Natural killer cell treated with Interleukin-12 subunit alpha and Interleukin-12 subunit beta and Interleukin-15 and Interleukin-18, amount 100 ng/mL, for 72 hours (primary cell): ENCODE results near the gene DAGLA. TPM values are rescaled to one million over a fixed set of nuclear protein-coding genes. Genes with fewer than 3 reads are reported as not detected.
A peak's percentile ranks its signal among the peaks of the same experiment; 100 is the strongest.

Source experiments
- ATAC-seq, 2 donors: fragments of 150-1000 bp; cut with Tn5 transposase in 1 of 2; sonication (Bioruptor Pico), chemical (Tn5 transposase) in 1 of 2; 2 replicates each; pipeline ENCODE4 v1.10.0; 2021
- DNase-seq: peaks from one replicate; pipeline ENCODE4 v3.0.0; 2022; ENCODE audit warnings: low spot score
- H3K27ac Mint-ChIP-seq, 2 donors: 1 replicate in 1 of 2; 2 replicates in 1 of 2; pipeline ENCODE4 v1.8.0; 2022; ENCODE audit warnings: mixed read lengths in 2 of 2, mild to moderate bottlenecking in 1 of 2, moderate library complexity in 1 of 2
- H3K27me3 Mint-ChIP-seq, 2 donors: 1 replicate in 1 of 2; 2 replicates in 1 of 2; pipeline ENCODE4 v1.8.0; 2022; ENCODE audit warnings: mixed read lengths in 2 of 2
- H3K36me3 Mint-ChIP-seq: one replicate; pipeline ENCODE4 v1.8.0; 2022; ENCODE audit warnings: mixed read lengths
- H3K4me1 Mint-ChIP-seq, 2 donors: 1 replicate in 1 of 2; 2 replicates in 1 of 2; pipeline ENCODE4 v1.8.0; 2022; ENCODE audit warnings: low read depth in 2 of 2, mixed read lengths in 2 of 2, mild to moderate bottlenecking in 1 of 2
- H3K4me3 Mint-ChIP-seq: one replicate; pipeline ENCODE4 v1.8.0; 2022; ENCODE audit warnings: mixed read lengths
- H3K9me3 Mint-ChIP-seq: 2 replicates; pipeline ENCODE4 v1.8.0; 2022; ENCODE audit warnings: mixed read lengths
- total RNA-seq, 2 donors: library from RNA; stranded (reverse); gene quantifications; one replicate each; pipeline ENCODE4 v1.2.3, GENCODE V29; 2022

The DAGLA gene
- total RNA-seq, 2 donors from 2014 or later = 0.08 to 0.10 TPM

- peaks cover 26 to 39% of the 10 kb centered on the region in 2 donors for H3K4me1 Mint-ChIP-seq
- ATAC-seq = no peak
These were observed 21.2 kb downstream of the DAGLA start for GRCh38 chr11:61701242-61701886.

DNA sequence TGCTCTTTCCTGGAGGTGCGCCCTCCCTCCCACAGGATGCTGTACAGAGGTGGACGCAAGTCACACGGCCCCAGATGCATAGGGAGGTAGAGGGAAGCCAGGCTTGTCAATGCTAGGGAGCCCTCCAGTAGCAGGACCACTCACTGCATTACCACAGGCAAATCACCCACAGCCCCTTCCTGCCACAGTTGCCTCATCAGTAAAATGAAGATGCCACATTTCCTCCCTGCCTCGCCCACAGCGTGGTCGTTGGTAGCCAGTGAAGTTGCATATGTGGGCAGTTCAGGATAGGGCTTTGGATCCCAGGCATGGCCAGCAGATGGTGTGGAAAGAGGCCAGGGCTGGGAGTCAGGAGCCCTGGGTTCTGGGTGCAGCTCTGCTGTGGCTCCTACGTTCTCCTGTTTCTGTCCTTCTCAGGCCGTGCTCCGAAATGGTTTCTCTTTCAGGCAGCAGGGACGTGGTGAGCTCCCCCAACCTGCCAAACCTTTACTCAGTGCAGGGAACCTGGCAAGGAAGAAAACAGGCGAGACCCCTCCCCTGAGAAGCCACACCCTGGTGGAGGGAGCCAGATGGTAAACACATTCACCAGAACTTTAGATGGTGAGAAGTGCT is 22.6 kb downstream of the DAGLA start:
- ATAC-seq = peak; percentile 75 to 81
- H3K27ac Mint-ChIP-seq = peak overlapping the region in 1 of 2 donors; percentile 56
- DNase-seq = no peak
- peaks cover 14% of the 10 kb centered on the region in 2 donors for H3K27me3 Mint-ChIP-seq
- peaks cover 25 to 37% of the 10 kb centered on the region in 2 donors for H3K4me1 Mint-ChIP-seq
- H3K9me3 Mint-ChIP-seq = no peaks in the 10 kb centered on the region
- H3K4me3 Mint-ChIP-seq = peak overlapping the region; percentile 61
- no peaks in the 10 kb centered on the region for H3K36me3 Mint-ChIP-seq

More at GRCh38 chr11:61701242-61701886, 21.2 kb downstream of the DAGLA start:
- Mint-ChIP-seq H3K27me3 (peaks cover 11 to 14% of the 10 kb centered on the region in 2 donors), H3K36me3 (no peaks in the 10 kb centered on the region), H3K27ac (no peak overlapping the region), H3K4me3 (no peak overlapping the region), H3K9me3 (no peaks in the 10 kb centered on the region)
- no peak for DNase-seq

DNA sequence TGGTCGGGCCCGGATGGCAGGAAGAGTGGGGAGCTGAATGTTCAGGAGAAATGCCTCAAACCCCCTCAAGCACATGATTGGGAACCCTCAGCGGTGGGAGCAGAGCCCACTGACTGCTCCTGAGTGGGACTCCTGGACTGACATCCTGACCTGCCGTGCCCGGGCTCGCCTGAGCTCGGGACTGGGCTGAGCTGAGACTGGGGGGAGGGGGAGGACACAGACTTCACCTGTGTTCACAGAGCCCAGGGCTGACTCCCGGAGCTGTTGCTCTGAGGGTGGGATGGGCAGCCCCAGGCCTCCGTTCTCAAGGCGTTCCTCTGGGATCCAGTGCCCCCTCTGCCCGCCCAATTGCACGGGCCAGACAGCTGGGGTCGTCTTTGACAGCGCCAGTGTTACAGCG is 24.6 kb downstream of the DAGLA start:
- H3K9me3 Mint-ChIP-seq = no peaks in the 10 kb centered on the region
- ATAC-seq (no peak), DNase-seq (no peak)
- peaks cover 14% of the 10 kb centered on the region in 2 donors for H3K27me3 Mint-ChIP-seq
- H3K27ac Mint-ChIP-seq = no peak overlapping the region
- peaks cover 17 to 28% of the 10 kb centered on the region in 2 donors for H3K4me1 Mint-ChIP-seq
- H3K4me3 Mint-ChIP-seq = no peak overlapping the region
- H3K36me3 Mint-ChIP-seq = no peaks in the 10 kb centered on the region

- DNase-seq (no peak), ATAC-seq (no peak)
- Mint-ChIP-seq H3K4me1 (peaks cover 17 to 21% of the 10 kb centered on the region in 2 donors), H3K36me3 (no peaks in the 10 kb centered on the region), H3K27ac (no peak overlapping the region), H3K27me3 (peaks cover 14 to 16% of the 10 kb centered on the region in 2 donors), H3K4me3 (no peak overlapping the region), H3K9me3 (no peaks in the 10 kb centered on the region)
These were observed 26.5 kb downstream of the DAGLA start for GRCh38 chr11:61706452-61707400.

DNA sequence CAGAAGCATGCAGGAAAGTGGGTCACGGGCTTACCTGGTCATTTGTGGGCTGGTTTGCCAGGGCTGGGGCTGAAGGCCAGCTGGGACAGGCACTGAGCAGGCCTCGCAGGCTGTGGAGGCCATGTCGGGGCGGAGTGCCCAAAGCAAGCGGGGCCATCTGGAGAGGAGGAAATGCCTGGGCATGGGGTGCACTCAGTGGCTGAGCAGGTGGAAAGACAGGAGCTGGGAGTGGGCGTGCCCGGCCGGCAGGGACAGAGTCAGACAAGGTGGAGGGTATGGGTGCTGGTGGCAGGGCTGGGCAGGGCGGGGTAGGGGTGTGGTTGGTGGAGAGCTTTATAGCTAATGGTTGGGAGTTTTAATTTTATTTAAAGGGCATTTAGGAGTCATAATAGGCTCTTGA is 27.4 kb downstream of the DAGLA start:
- DNase-seq = no peak
- Mint-ChIP-seq H3K27ac (no peak overlapping the region), H3K4me1 (peaks cover 12 to 15% of the 10 kb centered on the region in 2 donors), H3K4me3 (no peak overlapping the region), H3K9me3 (no peaks in the 10 kb centered on the region), H3K36me3 (no peaks in the 10 kb centered on the region), H3K27me3 (peaks cover 14 to 16% of the 10 kb centered on the region in 2 donors)
- ATAC-seq = no peak

DNA sequence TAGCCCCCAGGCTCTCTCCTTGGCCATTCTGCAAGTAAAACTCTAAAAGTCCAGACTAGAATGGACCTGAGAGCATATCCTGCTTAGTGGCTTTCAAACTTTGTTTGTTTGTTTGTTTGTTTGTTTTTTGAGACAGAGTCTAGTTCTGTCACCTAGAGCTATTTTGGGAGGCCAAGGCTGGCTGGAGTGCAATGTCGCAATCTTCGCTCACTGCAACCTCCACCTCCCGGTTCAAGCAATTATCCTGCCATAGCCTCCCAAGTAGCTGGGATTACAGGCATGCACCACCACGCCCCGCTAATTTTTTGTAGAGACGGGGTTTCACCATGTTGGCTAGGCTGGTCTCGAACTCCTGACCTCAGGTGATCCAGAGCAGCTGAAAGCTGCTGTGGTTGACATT is 28.9 kb downstream of the DAGLA start:
- Mint-ChIP-seq H3K27me3 (peaks cover 7 to 9% of the 10 kb centered on the region in 2 donors), H3K4me3 (no peak overlapping the region), H3K36me3 (no peaks in the 10 kb centered on the region), H3K27ac (no peak overlapping the region), H3K9me3 (no peaks in the 10 kb centered on the region), H3K4me1 (peaks cover 0 to 3% of the 10 kb centered on the region in 2 donors)
- ATAC-seq = no peak
- no peak for DNase-seq

GRCh38 chr11:61709572-61709971 is 29.4 kb downstream of the DAGLA start:
- H3K4me3 Mint-ChIP-seq = no peak overlapping the region
- DNase-seq (no peak), ATAC-seq (no peak)
- H3K27ac Mint-ChIP-seq = no peak overlapping the region
- H3K36me3 Mint-ChIP-seq = no peaks in the 10 kb centered on the region
- no peaks in the 10 kb centered on the region for H3K9me3 Mint-ChIP-seq
- H3K4me1 Mint-ChIP-seq = no peaks in the 10 kb centered on the region
- H3K27me3 Mint-ChIP-seq = peaks cover 6 to 7% of the 10 kb centered on the region in 2 donors

DNA sequence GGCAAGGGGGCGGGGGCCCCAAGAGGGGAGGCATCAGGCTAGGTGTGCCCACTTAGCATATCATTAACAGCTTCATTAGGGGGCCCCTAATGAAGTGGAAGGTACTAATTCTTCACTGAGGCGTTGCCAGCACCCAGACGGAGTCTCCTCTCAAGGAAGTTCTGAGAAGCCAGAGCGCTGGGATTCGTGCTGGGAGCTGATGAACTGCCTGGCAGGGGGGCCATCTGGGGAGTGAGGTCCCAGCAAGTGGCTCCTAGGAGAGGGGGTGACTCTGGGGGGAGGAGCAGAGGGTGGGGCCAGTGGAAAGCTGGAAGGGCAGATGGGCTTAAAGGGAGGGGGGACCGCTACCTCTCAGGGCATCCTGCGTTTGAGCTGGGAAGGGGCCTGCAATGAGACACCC is 29.8 kb downstream of the DAGLA start:
- Mint-ChIP-seq H3K36me3 (no peaks in the 10 kb centered on the region), H3K27me3 (peaks cover 7 to 8% of the 10 kb centered on the region in 2 donors), H3K27ac (no peak overlapping the region), H3K9me3 (no peaks in the 10 kb centered on the region), H3K4me1 (no peaks in the 10 kb centered on the region), H3K4me3 (no peak overlapping the region)
- DNase-seq = no peak
- no peak for ATAC-seq

DNA sequence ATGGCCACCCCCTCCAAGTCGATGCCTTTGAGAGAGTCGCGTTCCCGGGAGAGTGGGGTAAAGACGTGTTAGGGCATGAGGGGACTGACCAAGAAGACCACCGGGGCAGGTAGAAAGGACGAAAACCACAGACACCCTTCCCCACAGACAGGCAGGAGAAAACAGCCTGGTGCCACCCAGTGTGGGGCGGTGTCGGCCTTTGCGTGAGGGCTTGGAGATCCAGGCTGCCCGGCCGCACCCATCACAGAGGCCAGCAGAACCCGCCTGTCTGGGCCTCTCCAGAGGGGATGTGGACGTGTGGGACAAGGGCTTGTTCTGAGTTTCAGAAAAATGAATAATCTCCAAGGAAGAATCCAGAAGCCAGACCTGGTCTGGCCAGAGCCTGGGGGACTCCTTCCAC is 30.8 kb downstream of the DAGLA start:
- Mint-ChIP-seq H3K27ac (no peak overlapping the region), H3K27me3 (peaks cover 0 to 8% of the 10 kb centered on the region in 2 donors), H3K4me3 (no peak overlapping the region), H3K36me3 (no peaks in the 10 kb centered on the region), H3K4me1 (no peaks in the 10 kb centered on the region), H3K9me3 (no peaks in the 10 kb centered on the region)
- DNase-seq = no peak
- ATAC-seq = no peak

DNA sequence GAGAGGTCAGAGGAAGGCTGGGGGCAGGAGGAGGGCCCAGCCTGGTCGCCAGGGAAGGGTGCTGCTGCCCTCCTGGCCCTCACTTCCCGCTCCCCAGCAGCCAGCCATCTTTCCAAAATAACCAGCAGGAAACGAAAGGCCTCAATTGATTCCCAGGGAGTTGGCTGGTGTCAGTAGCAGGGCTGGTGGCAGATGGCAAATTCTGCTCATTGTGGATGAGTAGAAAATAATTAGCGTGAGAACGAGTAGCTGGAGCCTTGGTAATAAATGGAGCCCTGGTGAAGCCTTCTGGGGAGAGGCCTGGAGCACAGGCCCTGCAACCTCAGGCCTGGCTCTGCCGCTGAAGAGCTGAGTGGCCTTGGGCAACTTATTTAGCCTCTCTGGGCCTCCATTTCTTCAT is 31.3 kb downstream of the DAGLA start:
- DNase-seq (no peak), ATAC-seq (no peak)
- H3K27ac Mint-ChIP-seq = no peak overlapping the region
- H3K4me1 Mint-ChIP-seq = no peaks in the 10 kb centered on the region
- H3K9me3 Mint-ChIP-seq = no peaks in the 10 kb centered on the region
- H3K4me3 Mint-ChIP-seq = no peak overlapping the region
- H3K27me3 Mint-ChIP-seq = peaks cover 0 to 13% of the 10 kb centered on the region in 2 donors
- H3K36me3 Mint-ChIP-seq = no peaks in the 10 kb centered on the region

DNA sequence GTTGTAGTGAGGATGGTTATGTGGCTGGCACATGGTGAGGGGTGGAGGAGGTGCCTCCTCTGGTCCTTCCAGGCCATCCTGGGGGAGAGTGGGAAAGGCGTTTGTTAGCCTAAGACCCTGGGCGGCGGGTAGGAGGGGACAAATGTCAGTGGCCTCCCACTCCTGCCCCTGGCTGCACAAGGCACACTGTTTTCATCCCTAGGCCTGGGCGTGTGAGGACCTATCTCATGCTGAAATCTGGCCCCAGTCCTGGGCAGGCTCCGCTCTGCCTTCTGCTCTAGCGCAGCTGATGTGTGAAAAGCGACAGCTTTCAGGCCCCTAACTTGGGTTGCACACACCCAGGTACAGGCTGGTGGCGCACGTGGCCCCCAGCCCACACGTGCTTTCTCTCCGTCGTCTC is 32.1 kb downstream of the DAGLA start:
- H3K9me3 Mint-ChIP-seq = no peaks in the 10 kb centered on the region

DNA sequence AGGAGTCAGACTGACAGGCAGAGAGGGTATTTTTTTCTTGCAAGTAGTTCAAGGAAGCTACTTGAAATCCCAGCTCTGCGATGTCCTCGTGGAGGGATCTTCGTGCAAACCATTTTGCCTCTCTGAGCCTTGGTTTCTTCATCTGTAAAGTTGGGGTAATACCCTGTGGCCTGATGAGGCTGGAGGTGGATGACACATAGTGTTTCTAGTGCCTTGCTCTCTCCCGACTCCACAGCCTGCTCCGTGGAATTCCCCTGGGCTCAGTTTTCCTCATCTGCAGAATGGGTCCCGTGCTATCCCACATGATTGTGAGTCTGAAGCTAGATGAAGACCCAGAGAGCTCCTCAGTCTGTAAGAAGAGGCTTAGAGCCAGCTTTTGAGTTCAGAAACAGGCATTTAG is 32.7 kb downstream of the DAGLA start:
- Mint-ChIP-seq H3K27ac (no peak overlapping the region), H3K9me3 (no peaks in the 10 kb centered on the region), H3K36me3 (no peaks in the 10 kb centered on the region), H3K4me1 (no peaks in the 10 kb centered on the region), H3K4me3 (no peak overlapping the region), H3K27me3 (peaks cover 0 to 10% of the 10 kb centered on the region in 2 donors)
- no peak for ATAC-seq
- DNase-seq = no peak

More for the DNA sequence above, 32.1 kb downstream of the DAGLA start:
- no peaks in the 10 kb centered on the region for H3K36me3 Mint-ChIP-seq
- DNase-seq = no peak
- no peak overlapping the region for H3K27ac Mint-ChIP-seq
- no peaks in the 10 kb centered on the region for H3K4me1 Mint-ChIP-seq
- no peak overlapping the region for H3K4me3 Mint-ChIP-seq
- ATAC-seq = no peak
- peaks cover 0 to 12% of the 10 kb centered on the region in 2 donors for H3K27me3 Mint-ChIP-seq

GRCh38 chr11:61713464-61713863 is 33.3 kb downstream of the DAGLA start:
- ATAC-seq = no peak

DNA sequence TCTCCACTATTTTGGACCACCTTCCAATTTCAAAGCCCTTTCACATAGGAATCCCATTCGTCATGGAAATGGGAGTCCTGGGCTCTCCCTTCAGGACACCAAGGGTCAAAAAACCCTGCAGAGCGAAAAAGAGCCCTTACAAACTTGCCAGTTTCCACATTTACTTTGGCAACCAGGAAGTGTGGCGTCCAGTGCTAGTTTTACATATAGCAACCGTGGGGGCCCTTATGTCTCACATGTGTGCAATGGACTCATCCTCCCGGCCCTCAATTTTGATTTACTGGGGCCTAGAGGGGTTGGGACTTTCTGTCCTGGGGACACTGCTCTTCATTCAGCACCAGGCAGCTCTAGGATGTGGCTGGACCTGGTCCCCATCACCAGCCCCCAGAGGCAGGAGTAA is 33.7 kb downstream of the DAGLA start:
- Mint-ChIP-seq H3K27me3 (peaks cover 0 to 10% of the 10 kb centered on the region in 2 donors), H3K36me3 (no peaks in the 10 kb centered on the region), H3K9me3 (no peaks in the 10 kb centered on the region), H3K4me3 (no peak overlapping the region), H3K27ac (no peak overlapping the region), H3K4me1 (no peaks in the 10 kb centered on the region)
- ATAC-seq (no peak), DNase-seq (no peak)

More at GRCh38 chr11:61713464-61713863, 33.3 kb downstream of the DAGLA start:
- H3K36me3 Mint-ChIP-seq = no peaks in the 10 kb centered on the region
- H3K27me3 Mint-ChIP-seq = peaks cover 0 to 10% of the 10 kb centered on the region in 2 donors
- no peak for DNase-seq
- no peak overlapping the region for H3K27ac Mint-ChIP-seq
- no peaks in the 10 kb centered on the region for H3K9me3 Mint-ChIP-seq
- H3K4me1 Mint-ChIP-seq = no peaks in the 10 kb centered on the region
- no peak overlapping the region for H3K4me3 Mint-ChIP-seq
